ENCODE results near the gene CFAP57.
"Not testable (repeated sequence)": the region's sequence is repeated elsewhere in the genome, so short reads cannot be mapped to it uniquely, and the experiment has no call there.

Gene CFAP57

GRCh38 chr1:43174873-43175272, 2.7 kb downstream of the CFAP57 start:
- no peak for DNase-seq (ENCODE audit: low read depth)

- DNase-seq (ENCODE audit: low read depth) = no peak
Observed at GRCh38 chr1:43177691-43178090, 5.6 kb downstream of the CFAP57 start.

- DNase-seq (ENCODE audit: low read depth) = no peak
Observed at GRCh38 chr1:43184388-43184787, 12.3 kb downstream of the CFAP57 start.

GRCh38 chr1:43184995-43185394, 12.9 kb downstream of the CFAP57 start:
- DNase-seq (ENCODE audit: low read depth) = no peak

- DNase-seq (ENCODE audit: low read depth) = no peak
Observed at GRCh38 chr1:43188106-43188505, 16.0 kb downstream of the CFAP57 start.

- DNase-seq (ENCODE audit: low read depth) = no peak
Observed at GRCh38 chr1:43194509-43194908, 22.4 kb downstream of the CFAP57 start.

- no peak for DNase-seq (ENCODE audit: low read depth)
Observed at GRCh38 chr1:43197343-43198127, 25.4 kb downstream of the CFAP57 start.

- DNase-seq (ENCODE audit: low read depth) = no peak
Observed at GRCh38 chr1:43199093-43199726, 27.1 kb downstream of the CFAP57 start.

GRCh38 chr1:43203859-43204258, 31.7 kb downstream of the CFAP57 start:
- no peak for DNase-seq (ENCODE audit: low read depth)

GRCh38 chr1:43204394-43204793, 32.3 kb downstream of the CFAP57 start:
- no peak for DNase-seq (ENCODE audit: low read depth)

- no peak for DNase-seq (ENCODE audit: low read depth)
Observed at GRCh38 chr1:43205671-43206070, 33.5 kb downstream of the CFAP57 start.

GRCh38 chr1:43206600-43207228, 34.6 kb downstream of the CFAP57 start:
- DNase-seq (ENCODE audit: low read depth) = peak; percentile 93

GRCh38 chr1:43207229-43207853, 35.2 kb downstream of the CFAP57 start:
- DNase-seq (ENCODE audit: low read depth) = no peak

- not testable (repeated sequence) for DNase-seq (ENCODE audit: low read depth)
Observed at GRCh38 chr1:43208277-43208676, 36.1 kb downstream of the CFAP57 start.

- no peak for DNase-seq (ENCODE audit: low read depth)
Observed at GRCh38 chr1:43214501-43215444, 42.6 kb downstream of the CFAP57 start.

GRCh38 chr1:43217747-43218146, 45.6 kb downstream of the CFAP57 start:
- no peak for DNase-seq (ENCODE audit: low read depth)

GRCh38 chr1:43220905-43221778, 49.0 kb downstream of the CFAP57 start:
- DNase-seq (ENCODE audit: low read depth) = no peak

GRCh38 chr1:43221797-43222196, 49.7 kb downstream of the CFAP57 start:
- no peak for DNase-seq (ENCODE audit: low read depth)

- DNase-seq (ENCODE audit: low read depth) = no peak
Observed at GRCh38 chr1:43222879-43223278, 50.7 kb downstream of the CFAP57 start.

- no peak for DNase-seq (ENCODE audit: low read depth)
Observed at GRCh38 chr1:43225168-43225567, 53.0 kb downstream of the CFAP57 start.
